ENCODE results near the gene UFSP1.

The UFSP1 gene

GRCh38 chr7:100882201-100882600, 7.3 kb downstream of the UFSP1 start:
- DNase-seq (ENCODE audit: low spot score): no peak

- no peak for DNase-seq (ENCODE audit: low spot score)
Observed at GRCh38 chr7:100881136-100881535, 8.4 kb downstream of the UFSP1 start.

GRCh38 chr7:100880645-100881044, 8.9 kb downstream of the UFSP1 start:
- no peak for DNase-seq (ENCODE audit: low spot score)

GRCh38 chr7:100879685-100880261, 9.7 kb downstream of the UFSP1 start:
- DNase-seq (ENCODE audit: low spot score): no peak

- DNase-seq (ENCODE audit: low spot score): no peak
Observed at GRCh38 chr7:100878685-100879084, 10.8 kb downstream of the UFSP1 start.

GRCh38 chr7:100878013-100878412, 11.5 kb downstream of the UFSP1 start:
- no peak for DNase-seq (ENCODE audit: low spot score)

GRCh38 chr7:100875356-100875751, 14.2 kb downstream of the UFSP1 start:
- DNase-seq (ENCODE audit: low spot score): no peak

GRCh38 chr7:100874577-100875355, 14.7 kb downstream of the UFSP1 start, which contains the start of gene SRRT:
SRRT (plus strand) TSS chr7:100875103; CDS start chr7:100875591, 488 bp downstream.
- peak; percentile 98 for DNase-seq (ENCODE audit: low spot score)

GRCh38 chr7:100874300-100874576, 15.3 kb downstream of the UFSP1 start:
- no peak for DNase-seq (ENCODE audit: low spot score)

- no peak for DNase-seq (ENCODE audit: low spot score)
Observed at GRCh38 chr7:100873599-100874299, 15.8 kb downstream of the UFSP1 start.

- no peak for DNase-seq (ENCODE audit: low spot score)
Observed at GRCh38 chr7:100867776-100868485, 21.6 kb downstream of the UFSP1 start.

- peak; percentile 82 for DNase-seq (ENCODE audit: low spot score)
Observed at GRCh38 chr7:100867040-100867775, 22.3 kb downstream of the UFSP1 start, which contains the start of gene TRIP6. TRIP6 (plus strand) TSS chr7:100867387; CDS start chr7:100867498, 111 bp downstream.

GRCh38 chr7:100866729-100867039, 22.8 kb downstream of the UFSP1 start:
- DNase-seq (ENCODE audit: low spot score): no peak

- DNase-seq (ENCODE audit: low spot score): peak; percentile 82
Observed at GRCh38 chr7:100865938-100866728, 23.4 kb downstream of the UFSP1 start.

- DNase-seq (ENCODE audit: low spot score): peak; percentile 74
Observed at GRCh38 chr7:100865372-100865911, 24.1 kb downstream of the UFSP1 start.

- no peak for DNase-seq (ENCODE audit: low spot score)
Observed at GRCh38 chr7:100864263-100864845, 25.2 kb downstream of the UFSP1 start.

GRCh38 chr7:100863406-100863950, 26.0 kb downstream of the UFSP1 start:
- DNase-seq (ENCODE audit: low spot score): no peak

- no peak for DNase-seq (ENCODE audit: low spot score)
Observed at GRCh38 chr7:100861616-100861985, 27.9 kb downstream of the UFSP1 start.

GRCh38 chr7:100860702-100861615, 28.6 kb downstream of the UFSP1 start:
- DNase-seq (ENCODE audit: low spot score): no peak

All from cerebellar cortex (tissue), 1 donor.